Measurements from ENCODE around the gene STK38. TPM values are rescaled to one million over a fixed set of nuclear protein-coding genes. Genes with fewer than 3 reads are reported as not detected.

STK38 gene
- total and polyA plus RNA-seq, 2 of the 13 experiments (the other 11 are each of a cell fraction or from before 2014, with no cell fraction given) = 10.3 to 20.7 TPM

GRCh38 chr6:36499918-36500317, 47.4 kb downstream of the STK38 start (continued):
- TF ChIP-seq ZBTB43 (CRISPR knock-in tag; conservative IDR thresholded peaks at IDR 0.05) = no peak
- no peak for TF ChIP-seq TFDP2 (CRISPR knock-in tag; IDR thresholded peaks at IDR 0.05)
- no peak for TF ChIP-seq ZNF672 (CRISPR knock-in tag; IDR thresholded peaks at IDR 0.05)
- TF ChIP-seq ZNF670 (CRISPR knock-in tag; IDR thresholded peaks at IDR 0.05; ENCODE audit: borderline replicate concordance) = no peak
- no peak for TF ChIP-seq SP1 (IDR thresholded peaks at IDR 0.05)
- TF ChIP-seq SP1 (CRISPR knock-in tag; IDR thresholded peaks at IDR 0.05) = no peak
- TF ChIP-seq MYPOP (CRISPR knock-in tag; IDR thresholded peaks at IDR 0.05) = no peak
- no peak for TF ChIP-seq FOXC1 (CRISPR knock-in tag; IDR thresholded peaks at IDR 0.05; ENCODE audit: borderline replicate concordance)
- no peak for TF ChIP-seq SP5 (CRISPR knock-in tag; IDR thresholded peaks at IDR 0.05; ENCODE audit: borderline replicate concordance, low read depth)

- BruUV-seq (replicated peaks) = no TSS peak
- in situ Hi-C loops (cut with HindIII; ENCODE audit: extremely low pct_ligation_motif_present, low pct_unique_long_range_greater_than_20kb) = no loop called here
- no peak for FAIRE-seq
- 97% methylated on average over 5 of the region's 5 CpGs for WGBS (ENCODE audit: low lambda C conversion rate)
- intact Hi-C loops (cut with micrococcal nuclease; ENCODE audit: unreplicated experiment) = no loop called here
- no peaks in the 10 kb centered on the region for H4K20me1 ChIP-seq (ENCODE audit: insufficient read depth, low read length)
- H3K4me3 ChIP-seq (replicated peaks in 1 of 3; ENCODE audit: insufficient read depth in 1 of 3, low read depth in 2 of 3, low read length in 3 of 3) = no peak overlapping the region
- ChIA-PET POLR2A (no interaction called here), CTCF (ENCODE audit: low intra/inter-chr PET ratio, low total read pairs) (no interaction called here)
- DNase-seq (ENCODE audit: low spot score) = no peak
- no peaks in the 10 kb centered on the region for H3K27me3 ChIP-seq (ENCODE audit: control insufficient read depth in 1 of 2, insufficient read depth in 2 of 2, low read length in 2 of 2)
- H3K9me3 ChIP-seq (ENCODE audit: low read length) = no peaks in the 10 kb centered on the region
- H2AFZ ChIP-seq (ENCODE audit: low read length) = no peak overlapping the region
- no peak overlapping the region for H3K27ac ChIP-seq (ENCODE audit: extremely low read length, insufficient read depth, low read length)
- H3K4me2 ChIP-seq (ENCODE audit: low read depth, low read length) = no peak overlapping the region
- H3K9ac ChIP-seq (ENCODE audit: insufficient read depth, low read depth, low read length) = no peak overlapping the region
- H3K36me3 ChIP-seq (replicated peaks in 1 of 2; ENCODE audit: control insufficient read depth in 1 of 2, insufficient read depth in 2 of 2, low read length in 2 of 2) = peaks cover 7 to 36% of the 10 kb centered on the region in 2 experiments
- H3K79me2 ChIP-seq (ENCODE audit: insufficient read depth, low read length) = no peaks in the 10 kb centered on the region
- H3K4me1 ChIP-seq (ENCODE audit: insufficient read depth, low read length) = peaks cover 41% of the 10 kb centered on the region
- no peak for ATAC-seq
- TF ChIP-seq TERF1 (CRISPR knock-in tag; IDR thresholded peaks at IDR 0.05) = no peak
- TF ChIP-seq MXD1 (CRISPR knock-in tag; IDR thresholded peaks at IDR 0.05) = no peak
- TF ChIP-seq ZMYM4 (CRISPR knock-in tag; IDR thresholded peaks at IDR 0.05) = no peak
- no peak for TF ChIP-seq MEIS2 (CRISPR knock-in tag; IDR thresholded peaks at IDR 0.05)
- TF ChIP-seq NR1H2 (CRISPR knock-in tag; IDR thresholded peaks at IDR 0.05; ENCODE audit: borderline replicate concordance, low read depth) = no peak
- TF ChIP-seq ZBTB33 (CRISPR knock-in tag; IDR thresholded peaks at IDR 0.05) = no peak
Measured at GRCh38 chr6:36495086-36495485, 52.2 kb downstream of the STK38 start.
